Stimulated activated CD8-positive, alpha-beta memory T cell treated with anti-CD3 and anti-CD28 coated beads, Interleukin-4, amount 100 ng/mL, for 1 hour (primary cell): ENCODE data around the gene FBRSL1.
A peak's percentile ranks its signal among the peaks of the same experiment; 100 is the strongest.
"Not testable (repeated sequence)": the region's sequence is repeated elsewhere in the genome, so short reads cannot be mapped to it uniquely, and the experiment has no call there.

Experiments
- DNase-seq, 2 donors: peaks; one replicate each; pipeline ENCODE4 v3.0.0-alpha.2; 2020; ENCODE audit warnings: low read depth in 2 of 2, low spot score in 1 of 2

The FBRSL1 gene

GRCh38 chr12:132489602-132490266, at the start of gene FBRSL1:
FBRSL1 (plus strand) TSS chr12:132490151.
- peak; percentile 91 to 92 for DNase-seq

GRCh38 chr12:132440420-132440819, 49.5 kb upstream of the FBRSL1 start:
- not testable (repeated sequence) for DNase-seq

GRCh38 chr12:132441871-132442863, 47.8 kb upstream of the FBRSL1 start:
- no peak for DNase-seq

GRCh38 chr12:132443091-132443490, 46.9 kb upstream of the FBRSL1 start:
- no peak for DNase-seq

- no peak for DNase-seq
These were observed 45.7 kb upstream of the FBRSL1 start for GRCh38 chr12:132444283-132444682.

- DNase-seq = peak; percentile 41 to 50
These were observed 44.7 kb upstream of the FBRSL1 start for GRCh38 chr12:132444957-132445883.

GRCh38 chr12:132445884-132446632, 43.9 kb upstream of the FBRSL1 start:
- peak in 1 of 2 donors; percentile 18 for DNase-seq

GRCh38 chr12:132446633-132447326, 43.2 kb upstream of the FBRSL1 start:
- no peak for DNase-seq

- no peak for DNase-seq
These were observed 42.6 kb upstream of the FBRSL1 start for GRCh38 chr12:132447327-132447720.

- DNase-seq = no peak
These were observed 42.1 kb upstream of the FBRSL1 start for GRCh38 chr12:132447731-132448462.

GRCh38 chr12:132448463-132448820, 41.5 kb upstream of the FBRSL1 start:
- no peak for DNase-seq

GRCh38 chr12:132449565-132450417, 40.2 kb upstream of the FBRSL1 start:
- DNase-seq = no peak

- DNase-seq = no peak
These were observed 39.4 kb upstream of the FBRSL1 start for GRCh38 chr12:132450418-132451171.

GRCh38 chr12:132451172-132451835, 38.6 kb upstream of the FBRSL1 start:
- DNase-seq = no peak

GRCh38 chr12:132451836-132452195, 38.1 kb upstream of the FBRSL1 start:
- DNase-seq = no peak

- no peak for DNase-seq
These were observed 37.2 kb upstream of the FBRSL1 start for GRCh38 chr12:132452596-132453350.
